SK-N-MC (cell line): ENCODE results near the gene SCAPER.
"Not testable (repeated sequence)": the region's sequence is repeated elsewhere in the genome, so short reads cannot be mapped to it uniquely, and the experiment has no call there.

Experiments
- DNase-seq: peaks from one replicate; pipeline ENCODE4 v3.0.0-alpha.2; 2011; ENCODE audit warnings: low read depth, low spot score
- H3K27ac ChIP-seq: fragments of 200-600 bp; sonication (generic); 2 replicates; pipeline ENCODE4 v1.5.1; 2016; ENCODE audit warnings: mixed run types
- H3K36me3 ChIP-seq: fragments of 200-600 bp; sonication (generic); 2 replicates; pipeline ENCODE4 v1.6.1; 2017; ENCODE audit warnings: antibody characterized with exemption, low read length, mixed read lengths; ENCODE audit not compliant: insufficient read depth
- H3K4me3 ChIP-seq: fragments of 200-600 bp; sonication (generic); 2 replicates; pipeline ENCODE4 v1.5.1; 2016
- H3K9ac ChIP-seq: fragments of 200-600 bp; sonication (generic); 2 replicates; pipeline ENCODE4 v1.8.0; 2017; ENCODE audit warnings: mixed run types, mixed read lengths; ENCODE audit not compliant: insufficient read length
- H3K9me3 ChIP-seq: fragments of 200-600 bp; sonication (generic); 2 replicates; pipeline ENCODE4 v1.6.1; 2017; ENCODE audit warnings: low read depth, mild to moderate bottlenecking, antibody characterized with exemption, low read length, moderate library complexity, mixed read lengths
- EZH2 ChIP-seq: fragments of 200-600 bp; sonication (generic); IDR thresholded peaks from one replicate; pipeline ENCODE4 v1.6.1; 2017; ENCODE audit warnings: antibody characterized with exemption
- FOXP2 ChIP-seq: optimal IDR thresholded peaks from 2 replicates; pipeline ENCODE3; 2011; ENCODE audit warnings: mild to moderate bottlenecking, moderate library complexity; ENCODE audit not compliant: insufficient read depth; ENCODE audit errors: extremely low read length, control extremely low read depth
- POLR2AphosphoS5 ChIP-seq: IDR thresholded peaks from 2 replicates; pipeline ENCODE4 v1.6.1; 2012; ENCODE audit warnings: mild to moderate bottlenecking, low read depth, low read length, borderline replicate concordance

SCAPER gene

GRCh38 chr15:76309601-76310330 is 595.4 kb downstream of the SCAPER start:
- no peaks in the 10 kb centered on the region for H3K36me3 ChIP-seq
- no peaks in the 10 kb centered on the region for H3K9me3 ChIP-seq
- DNase-seq: no peak
- TF ChIP-seq FOXP2 (no peak), EZH2 (no peak), POLR2AphosphoS5 (no peak)
- no peak overlapping the region for H3K27ac ChIP-seq
- no peak overlapping the region for H3K9ac ChIP-seq
- no peak overlapping the region for H3K4me3 ChIP-seq

DNA sequence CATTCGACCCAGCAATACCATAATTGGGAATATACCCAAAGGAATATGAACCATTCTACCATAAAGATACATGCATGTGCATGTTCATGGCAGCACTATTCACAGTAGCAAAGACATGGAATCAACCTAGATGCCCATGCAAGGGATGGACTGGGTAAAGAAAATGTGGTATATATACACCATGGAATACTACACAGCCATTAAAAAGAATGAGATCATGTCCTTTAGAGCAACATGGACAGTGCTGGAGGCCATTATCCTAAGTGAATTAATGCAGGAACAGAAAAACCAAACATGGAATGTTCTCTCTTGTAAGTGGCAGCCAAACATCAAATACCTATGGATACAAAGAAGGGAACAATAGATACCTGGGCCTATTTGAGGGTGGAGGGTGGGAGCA is 601.2 kb downstream of the SCAPER start:
- TF ChIP-seq FOXP2 (no peak), EZH2 (no peak), POLR2AphosphoS5 (no peak)
- Histone ChIP-seq H3K9ac (no peak overlapping the region), H3K36me3 (no peaks in the 10 kb centered on the region), H3K9me3 (no peaks in the 10 kb centered on the region; the same call in 1 of the 2 replicates), H3K4me3 (no peak overlapping the region), H3K27ac (no peak overlapping the region)
- no peak for DNase-seq

DNA sequence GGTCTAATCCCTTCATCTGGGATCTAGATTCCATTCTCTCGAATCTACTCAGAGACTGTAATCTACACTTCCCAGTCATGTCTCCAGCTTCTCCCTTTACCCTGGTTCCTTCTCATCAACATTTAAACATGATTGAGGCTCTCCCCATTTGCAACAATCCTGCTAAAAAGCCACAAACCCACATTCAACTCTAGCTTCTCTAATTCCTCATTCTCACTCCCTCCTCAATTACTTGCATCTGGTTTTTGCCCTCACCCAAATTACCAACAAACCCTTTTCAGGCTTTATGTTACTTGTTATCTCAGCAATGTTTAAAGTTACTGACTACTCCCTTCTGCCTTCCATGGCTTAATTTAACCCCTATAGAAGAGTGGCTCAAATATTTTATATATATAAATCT is 605.4 kb downstream of the SCAPER start:
- TF ChIP-seq FOXP2: no peak
- TF ChIP-seq EZH2: no peak
- TF ChIP-seq POLR2AphosphoS5: no peak
- H3K9ac ChIP-seq: no peak overlapping the region
- no peaks in the 10 kb centered on the region for H3K36me3 ChIP-seq
- H3K4me3 ChIP-seq: no peak overlapping the region
- no peak overlapping the region for H3K27ac ChIP-seq
- no peak for DNase-seq
- no peaks in the 10 kb centered on the region; the same call in 1 of the 2 replicates for H3K9me3 ChIP-seq

GRCh38 chr15:76298986-76299385 is 606.2 kb downstream of the SCAPER start:
- H3K4me3 ChIP-seq: no peak overlapping the region
- no peak for DNase-seq
- TF ChIP-seq EZH2 (no peak), FOXP2 (no peak), POLR2AphosphoS5 (no peak)
- no peak overlapping the region for H3K27ac ChIP-seq
- no peak overlapping the region for H3K9ac ChIP-seq
- no peaks in the 10 kb centered on the region for H3K36me3 ChIP-seq
- H3K9me3 ChIP-seq: no peaks in the 10 kb centered on the region; the same call in 1 of the 2 replicates

- not testable (repeated sequence) for H3K9ac ChIP-seq, H3K27ac ChIP-seq, DNase-seq, H3K36me3 ChIP-seq, H3K4me3 ChIP-seq, H3K9me3 ChIP-seq
Measured at GRCh38 chr15:76297951-76298350, 607.2 kb downstream of the SCAPER start.
